Fibroblast of the aortic adventitia (primary cell): ENCODE results near the gene AKAP13. TPM values are rescaled to one million over a fixed set of nuclear protein-coding genes. Genes with fewer than 3 reads are reported as not detected.
A peak's percentile ranks its signal among the peaks of the same experiment; 100 is the strongest.
"Not testable (repeated sequence)": the region's sequence is repeated elsewhere in the genome, so short reads cannot be mapped to it uniquely, and the experiment has no call there.

Experiments
- DNase-seq: peaks from one replicate; pipeline ENCODE4 v3.0.0-alpha.2; 2010; ENCODE audit warnings: low read depth
- H3K4me3 ChIP-seq: 2 replicates; pipeline ENCODE4 v1.5.1; 2011; ENCODE audit warnings: low read depth, mild to moderate bottlenecking, control low read depth, low read length, moderate library complexity
- CTCF ChIP-seq: IDR thresholded peaks from 2 replicates; pipeline ENCODE4 v1.5.1; 2011; ENCODE audit warnings: mild to moderate bottlenecking, low read length, control low read depth, inconsistent platforms; ENCODE audit not compliant: insufficient read depth
- small RNA-seq: library from RNA; depleted of rRNA; stranded (forward); fragments of <200 nt; gene quantifications from one replicate; pipeline ENCODE3, GENCODE V24; 2012
- total RNA-seq: library from RNA; depleted of rRNA; stranded (reverse); fragments of >200 nt; gene quantifications from 2 replicates; pipeline ENCODE4 v1.2.3, GENCODE V29; 2012; ENCODE audit warnings: low replicate concordance

Gene AKAP13
- total RNA-seq, 1 donor, result 89.9 TPM

DNA sequence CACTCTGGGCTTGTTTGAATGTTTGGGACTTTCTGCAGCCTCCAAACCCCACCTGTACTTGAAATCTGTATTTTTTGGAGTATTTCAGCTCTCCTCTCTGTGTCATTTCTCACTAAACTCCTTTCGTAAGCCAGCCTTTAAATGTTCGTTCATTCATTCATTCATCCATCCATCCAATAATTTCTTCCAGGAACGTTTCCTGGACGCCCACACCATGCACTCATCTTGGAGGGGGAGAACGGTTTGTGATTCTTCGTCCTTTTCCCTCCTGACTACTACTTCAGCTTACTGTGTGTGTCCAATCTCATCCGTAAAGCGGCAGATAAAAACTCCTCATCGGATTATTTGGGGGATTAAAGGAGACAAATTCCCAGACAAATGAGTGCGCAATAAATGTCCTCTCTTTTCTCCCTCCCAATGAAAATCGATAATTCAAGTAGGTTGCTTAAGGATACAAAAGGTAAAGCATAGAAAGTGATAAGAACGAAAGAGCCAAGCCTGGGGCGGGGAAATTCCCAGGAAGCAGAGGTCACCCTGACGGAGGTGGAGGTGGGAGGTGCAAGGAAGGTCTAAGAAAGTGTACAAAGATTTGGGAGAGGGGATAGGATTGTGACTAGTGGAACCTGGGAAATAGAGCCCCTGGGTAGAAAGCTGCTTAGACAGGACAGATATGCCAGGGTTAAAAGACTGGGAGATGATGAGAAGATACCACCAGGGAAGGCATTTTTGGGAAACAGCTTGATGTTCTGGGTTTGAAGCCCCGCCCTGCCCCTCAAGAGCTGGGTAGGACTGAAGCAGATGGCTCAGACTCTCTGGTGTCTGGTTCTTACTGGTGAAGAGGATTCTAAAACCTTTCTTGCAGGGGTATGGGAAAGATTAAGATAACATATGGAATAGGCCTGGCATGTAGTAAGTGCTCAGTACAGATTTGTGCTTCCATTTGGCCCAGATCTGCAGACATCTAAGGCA, 415.2 kb downstream of the AKAP13 start:
- TF ChIP-seq CTCF, result no peak
- DNase-seq, result no peak
- peak overlapping the region; percentile 64 for H3K4me3 ChIP-seq

- not testable (repeated sequence) for DNase-seq, H3K4me3 ChIP-seq
Measured at GRCh38 chr15:85796371-85796770, 416.0 kb downstream of the AKAP13 start.

Small RNAs within 50 kb of the gene (small RNA-seq; reads per million reads assigned to genes)
- not detected for gene AC021739.1
- 0.45 reads per million for gene MIR1276
- gene RNU6-1280P, result not detected
- not detected for gene RNU7-79P
